ENCODE results near the gene SLC66A1. TPM values are rescaled to one million over a fixed set of nuclear protein-coding genes. Genes with fewer than 3 reads are reported as not detected.

Gene SLC66A1
- total RNA-seq, 1 experiment from 2014 or later = 14.1 TPM

DNA sequence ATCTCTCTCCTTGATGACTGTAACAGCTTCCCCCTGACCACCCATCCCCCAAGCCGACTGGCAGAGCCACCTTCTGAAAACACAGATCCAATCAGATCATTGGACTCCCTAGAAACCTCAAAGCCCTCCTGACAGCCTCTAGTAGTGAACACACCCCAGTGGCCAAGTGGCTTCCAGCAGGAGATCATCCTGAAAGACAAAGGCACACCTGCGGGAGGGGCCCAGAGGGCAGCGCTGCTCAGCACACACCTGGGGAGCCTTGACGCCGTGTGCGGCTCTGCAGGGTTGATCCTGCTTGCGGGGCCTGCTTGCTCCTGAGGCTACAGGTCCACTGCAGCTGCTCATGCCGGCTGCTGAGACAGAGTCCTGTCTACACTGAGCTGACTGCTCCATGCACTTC lies 41.5 kb downstream of the SLC66A1 start:
- TF ChIP-seq, protein P1, sequence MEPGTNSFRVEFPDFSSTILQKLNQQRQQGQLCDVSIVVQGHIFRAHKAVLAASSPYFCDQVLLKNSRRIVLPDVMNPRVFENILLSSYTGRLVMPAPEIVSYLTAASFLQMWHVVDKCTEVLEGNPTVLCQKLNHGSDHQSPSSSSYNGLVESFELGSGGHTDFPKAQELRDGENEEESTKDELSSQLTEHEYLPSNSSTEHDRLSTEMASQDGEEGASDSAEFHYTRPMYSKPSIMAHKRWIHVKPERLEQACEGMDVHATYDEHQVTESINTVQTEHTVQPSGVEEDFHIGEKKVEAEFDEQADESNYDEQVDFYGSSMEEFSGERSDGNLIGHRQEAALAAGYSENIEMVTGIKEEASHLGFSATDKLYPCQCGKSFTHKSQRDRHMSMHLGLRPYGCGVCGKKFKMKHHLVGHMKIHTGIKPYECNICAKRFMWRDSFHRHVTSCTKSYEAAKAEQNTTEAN (CRISPR knock-in tag; IDR thresholded peaks at IDR 0.05) = 0 out of 2 replicates have a peak, but pooled peaks have one; percentile 15
- TF ChIP-seq ZBTB21 (CRISPR knock-in tag; IDR thresholded peaks at IDR 0.05; ENCODE audit: borderline replicate concordance) (peak; percentile 56; the same call in 1 of the 2 replicates), ZNF423 (CRISPR knock-in tag; IDR thresholded peaks at IDR 0.05) (peak; percentile 100), CREM (CRISPR knock-in tag; IDR thresholded peaks at IDR 0.05) (0 out of 2 replicates have a peak, but pooled peaks have one; percentile 47), ELF4 (CRISPR knock-in tag; IDR thresholded peaks at IDR 0.05; ENCODE audit: low read depth) (no peak), SP1 (CRISPR knock-in tag; conservative IDR thresholded peaks at IDR 0.05) (peak; percentile 52; the same call in 1 of the 2 replicates), ZNF138 (CRISPR knock-in tag; conservative IDR thresholded peaks at IDR 0.05) (peak; percentile 56; the same call in 1 of the 2 replicates), ZNF317 (CRISPR knock-in tag; IDR thresholded peaks at IDR 0.05; ENCODE audit: borderline replicate concordance, low read depth) (0 out of 2 replicates have a peak, but pooled peaks have one; percentile 7), ZNF121 (CRISPR knock-in tag; IDR thresholded peaks at IDR 0.05) (no peak)
- TF ChIP-seq, protein P2, sequence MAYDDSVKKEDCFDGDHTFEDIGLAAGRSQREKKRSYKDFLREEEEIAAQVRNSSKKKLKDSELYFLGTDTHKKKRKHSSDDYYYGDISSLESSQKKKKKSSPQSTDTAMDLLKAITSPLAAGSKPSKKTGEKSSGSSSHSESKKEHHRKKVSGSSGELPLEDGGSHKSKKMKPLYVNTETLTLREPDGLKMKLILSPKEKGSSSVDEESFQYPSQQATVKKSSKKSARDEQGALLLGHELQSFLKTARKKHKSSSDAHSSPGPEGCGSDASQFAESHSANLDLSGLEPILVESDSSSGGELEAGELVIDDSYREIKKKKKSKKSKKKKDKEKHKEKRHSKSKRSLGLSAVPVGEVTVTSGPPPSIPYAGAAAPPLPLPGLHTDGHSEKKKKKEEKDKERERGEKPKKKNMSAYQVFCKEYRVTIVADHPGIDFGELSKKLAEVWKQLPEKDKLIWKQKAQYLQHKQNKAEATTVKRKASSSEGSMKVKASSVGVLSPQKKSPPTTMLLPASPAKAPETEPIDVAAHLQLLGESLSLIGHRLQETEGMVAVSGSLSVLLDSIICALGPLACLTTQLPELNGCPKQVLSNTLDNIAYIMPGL (CRISPR knock-in tag; IDR thresholded peaks at IDR 0.05) = no peak
- DNase-seq (ENCODE audit: low spot score) (peak; percentile 79), ATAC-seq (peak; percentile 94)
- H3K4me3 Mint-ChIP-seq = peak overlapping the region; percentile 26; the same call in 1 of the 2 replicates
- H3K9me3 Mint-ChIP-seq = no peaks in the 10 kb centered on the region
- H3K4me1 Mint-ChIP-seq = peaks cover 31% of the 10 kb centered on the region
- peak overlapping the region; percentile 61 for H3K27ac Mint-ChIP-seq
- no peaks in the 10 kb centered on the region for H3K27me3 Mint-ChIP-seq (ENCODE audit: low read depth)
- H3K36me3 Mint-ChIP-seq = peaks cover 49% of the 10 kb centered on the region
- POLR2A ChIA-PET = interaction anchor here (0.8 to 0.9 kb wide), 2 partner anchors 10 to 12 kb away, joined by 3 read pairs; no protein-coding TSS in a partner anchor
- CTCF ChIA-PET = interaction anchor here (0.6 to 3.7 kb wide), 18 partner anchors 9 to 308 kb away, joined by 3 to 21 read pairs (median 5); no protein-coding TSS in a partner anchor

- peaks cover 49% of the 10 kb centered on the region for H3K36me3 Mint-ChIP-seq
- H3K27me3 Mint-ChIP-seq (ENCODE audit: low read depth) = no peaks in the 10 kb centered on the region
- CTCF ChIA-PET = interaction anchor here (0.7 to 3.7 kb wide), 14 partner anchors 10 to 299 kb away, joined by 3 to 21 read pairs (median 6); no protein-coding TSS in a partner anchor
- H3K4me3 Mint-ChIP-seq = peak overlapping the region; percentile 12; the same call in 1 of the 2 replicates
- TF ChIP-seq NFYB (CRISPR knock-in tag; conservative IDR thresholded peaks at IDR 0.05; ENCODE audit: low read depth) (no peak), ATF3 (CRISPR knock-in tag; conservative IDR thresholded peaks at IDR 0.05) (no peak), PRRX2 (CRISPR knock-in tag; IDR thresholded peaks at IDR 0.05) (no peak), NR1H2 (CRISPR knock-in tag; IDR thresholded peaks at IDR 0.05) (no peak)
- ATAC-seq = no peak
- peak overlapping the region; percentile 61 for H3K27ac Mint-ChIP-seq
- no peak for DNase-seq (ENCODE audit: low spot score)
- peaks cover 31% of the 10 kb centered on the region for H3K4me1 Mint-ChIP-seq
- POLR2A ChIA-PET = interaction anchor here (0.8 to 0.9 kb wide), 2 partner anchors 9 to 13 kb away, joined by 3 read pairs; no protein-coding TSS in a partner anchor
- H3K9me3 Mint-ChIP-seq = no peaks in the 10 kb centered on the region
Observed at GRCh38 chr1:19354531-19354981, 42.4 kb downstream of the SLC66A1 start.

GRCh38 chr1:19356266-19356665 lies 44.1 kb downstream of the SLC66A1 start:
- no peak for ATAC-seq
- H3K4me1 Mint-ChIP-seq = peaks cover 39% of the 10 kb centered on the region
- POLR2A ChIA-PET = no interaction called here
- CTCF ChIA-PET = interaction anchor here (0.6 to 1.2 kb wide), 3 partner anchors 37 to 327 kb away, joined by 3 to 6 read pairs (median 5); no protein-coding TSS in a partner anchor
- H3K36me3 Mint-ChIP-seq = peaks cover 42% of the 10 kb centered on the region
- H3K27ac Mint-ChIP-seq = no peak overlapping the region
- no peak for DNase-seq (ENCODE audit: low spot score)
- H3K9me3 Mint-ChIP-seq = no peaks in the 10 kb centered on the region
- H3K27me3 Mint-ChIP-seq (ENCODE audit: low read depth) = no peaks in the 10 kb centered on the region
- H3K4me3 Mint-ChIP-seq = no peak overlapping the region
- TF ChIP-seq STAT6 (CRISPR knock-in tag; conservative IDR thresholded peaks at IDR 0.05; ENCODE audit: low read depth) = no peak
- no peak for TF ChIP-seq RELA (CRISPR knock-in tag; IDR thresholded peaks at IDR 0.05; ENCODE audit: borderline replicate concordance)
- TF ChIP-seq ATF2 (CRISPR knock-in tag; IDR thresholded peaks at IDR 0.05; ENCODE audit: borderline replicate concordance, low read depth) = no peak
- TF ChIP-seq ESRRA (CRISPR knock-in tag; IDR thresholded peaks at IDR 0.05; ENCODE audit: borderline replicate concordance) = no peak
- no peak for TF ChIP-seq CREM (CRISPR knock-in tag; IDR thresholded peaks at IDR 0.05)
- TF ChIP-seq GRHL2 (CRISPR knock-in tag; IDR thresholded peaks at IDR 0.05; ENCODE audit: insufficient replicate concordance, severe bottlenecking) = no peak
- TF ChIP-seq IRF2 (CRISPR knock-in tag; IDR thresholded peaks at IDR 0.05; ENCODE audit: borderline replicate concordance, low read depth) = no peak
- no peak for TF ChIP-seq JUN (CRISPR knock-in tag; IDR thresholded peaks at IDR 0.05)
- no peak for TF ChIP-seq ZNF423 (CRISPR knock-in tag; IDR thresholded peaks at IDR 0.05)
- TF ChIP-seq, protein P3, sequence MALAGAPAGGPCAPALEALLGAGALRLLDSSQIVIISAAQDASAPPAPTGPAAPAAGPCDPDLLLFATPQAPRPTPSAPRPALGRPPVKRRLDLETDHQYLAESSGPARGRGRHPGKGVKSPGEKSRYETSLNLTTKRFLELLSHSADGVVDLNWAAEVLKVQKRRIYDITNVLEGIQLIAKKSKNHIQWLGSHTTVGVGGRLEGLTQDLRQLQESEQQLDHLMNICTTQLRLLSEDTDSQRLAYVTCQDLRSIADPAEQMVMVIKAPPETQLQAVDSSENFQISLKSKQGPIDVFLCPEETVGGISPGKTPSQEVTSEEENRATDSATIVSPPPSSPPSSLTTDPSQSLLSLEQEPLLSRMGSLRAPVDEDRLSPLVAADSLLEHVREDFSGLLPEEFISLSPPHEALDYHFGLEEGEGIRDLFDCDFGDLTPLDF (CRISPR knock-in tag; IDR thresholded peaks at IDR 0.05) = no peak
- no peak for TF ChIP-seq OVOL2 (CRISPR knock-in tag; IDR thresholded peaks at IDR 0.05; ENCODE audit: borderline replicate concordance)

Measured in WTC11 (cell line).